GM21619 (cell line): ENCODE measurements around the gene DNAH17.

Experiments
- ATAC-seq: cut with Tn5 transposase; IDR thresholded peaks from one replicate; pipeline ENCODE4 v1.9.1; 2021; ENCODE audit not compliant: unreplicated experiment

The DNAH17 gene

DNA sequence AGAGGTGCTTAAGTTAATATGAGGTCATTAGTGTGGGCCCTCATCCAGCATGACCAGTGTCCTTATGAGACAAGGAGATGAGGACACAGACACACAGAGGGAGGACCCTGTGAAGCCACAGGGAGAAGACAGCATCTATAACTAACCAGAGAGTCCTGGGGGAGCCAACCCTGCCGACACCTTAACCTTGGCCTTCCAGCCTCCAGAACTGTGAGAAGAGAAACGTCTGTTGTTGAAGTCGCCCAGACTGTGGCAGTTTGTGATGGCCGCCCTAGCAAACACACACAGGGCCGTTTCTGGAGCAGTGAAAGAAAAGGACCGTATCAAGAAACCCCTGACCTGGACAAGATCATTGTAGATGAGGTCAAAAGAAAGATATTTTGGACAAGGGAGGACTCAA lies 26.7 kb downstream of the DNAH17 start:
- ATAC-seq = no peak

DNA sequence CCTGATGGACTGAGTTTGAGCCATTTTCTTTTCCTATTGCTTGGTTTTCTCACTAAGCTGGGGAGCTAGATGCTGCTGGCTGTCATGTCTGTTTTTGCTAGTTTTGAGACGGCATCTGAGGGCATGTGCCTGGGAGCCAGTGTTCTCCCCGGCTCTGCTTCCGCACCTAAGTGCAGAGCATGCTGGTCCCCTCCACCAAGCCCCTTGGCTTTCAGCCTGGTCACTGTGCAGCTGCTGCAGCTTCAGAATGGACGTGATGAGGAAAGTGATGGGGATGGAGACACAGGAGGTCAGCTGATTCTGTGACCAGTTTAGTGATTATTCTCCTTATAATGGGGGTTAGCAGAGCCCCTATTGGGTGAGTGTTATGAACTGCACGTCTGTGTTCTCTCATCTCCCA lies 28.5 kb downstream of the DNAH17 start:
- no peak for ATAC-seq

DNA sequence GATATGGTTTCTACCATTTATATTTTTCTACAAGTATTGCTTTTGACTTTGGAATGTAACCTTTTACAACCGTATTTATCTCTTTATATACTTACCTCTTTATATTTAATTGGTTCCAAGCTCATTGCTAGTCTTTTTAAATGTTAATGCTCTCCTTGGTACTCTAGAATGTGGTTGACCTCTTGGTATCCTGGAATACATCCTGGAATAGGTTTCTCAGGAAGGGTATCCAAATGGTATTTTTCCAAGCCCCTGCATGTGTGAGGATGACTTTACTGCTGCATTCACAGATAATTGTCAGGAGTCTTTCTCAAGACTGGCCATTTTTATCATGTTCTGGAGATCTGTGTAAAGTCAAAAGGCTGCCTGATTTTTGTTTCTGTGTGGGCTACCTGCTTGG lies 30.2 kb downstream of the DNAH17 start:
- no peak for ATAC-seq

DNA sequence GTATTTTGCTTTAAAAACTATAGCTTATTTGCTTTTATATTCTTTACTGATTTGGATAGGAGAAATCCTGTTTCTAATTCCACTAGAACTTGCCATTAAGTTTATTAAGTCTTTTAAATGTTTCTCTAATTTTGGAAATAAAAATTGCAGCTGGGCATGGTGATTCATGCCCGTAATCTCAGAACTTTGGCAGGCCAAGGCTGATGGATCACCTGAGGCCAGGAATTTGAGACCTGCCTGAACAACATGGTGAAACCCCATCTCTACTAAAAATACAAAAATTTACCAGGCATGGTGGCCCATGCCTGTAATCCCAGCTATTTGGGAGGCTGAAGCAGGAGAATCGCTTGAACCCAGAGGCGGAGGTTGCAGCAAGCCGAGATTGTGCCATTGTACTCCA lies 30.7 kb downstream of the DNAH17 start:
- no peak for ATAC-seq

DNA sequence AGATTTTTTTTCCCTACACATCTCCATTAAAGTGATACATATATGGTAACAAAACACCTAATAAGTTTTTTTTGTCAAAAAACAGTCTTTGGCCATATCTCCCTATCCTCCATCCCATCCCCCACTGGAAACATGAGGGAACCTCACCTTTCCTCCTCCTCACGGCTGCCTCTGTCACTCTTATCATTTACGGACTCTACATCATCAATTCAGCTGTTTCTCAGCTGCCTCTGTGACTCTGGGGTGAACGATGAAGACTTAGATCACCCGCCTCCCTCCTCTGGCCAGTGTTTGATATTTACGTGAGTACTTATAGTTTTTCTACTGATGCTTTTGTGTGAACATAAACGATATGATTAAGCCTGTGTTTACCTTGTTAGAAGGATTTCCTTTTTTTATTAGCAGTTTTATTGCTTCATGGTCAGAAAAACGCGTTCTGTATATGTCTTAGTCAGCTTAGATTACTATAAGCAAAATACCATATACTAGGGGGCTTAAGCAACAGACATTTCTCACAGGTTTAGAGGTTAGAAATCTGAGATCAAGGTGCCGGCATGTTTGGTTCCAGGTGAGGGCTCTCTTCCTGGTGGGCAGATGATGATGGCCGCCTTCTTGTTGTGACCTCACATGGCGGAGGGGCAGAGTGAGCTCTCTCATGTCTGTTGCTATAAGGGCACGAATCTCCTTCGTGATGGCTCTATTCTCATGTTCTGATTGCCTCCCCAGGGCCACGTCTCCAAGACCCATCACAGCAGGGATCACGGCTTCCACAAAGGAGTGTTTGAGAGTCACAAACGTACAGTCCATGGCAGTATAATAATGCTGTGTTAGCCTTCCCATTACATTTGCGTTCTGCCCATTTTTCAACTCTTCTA lies 32.1 kb downstream of the DNAH17 start:
- no peak for ATAC-seq

DNA sequence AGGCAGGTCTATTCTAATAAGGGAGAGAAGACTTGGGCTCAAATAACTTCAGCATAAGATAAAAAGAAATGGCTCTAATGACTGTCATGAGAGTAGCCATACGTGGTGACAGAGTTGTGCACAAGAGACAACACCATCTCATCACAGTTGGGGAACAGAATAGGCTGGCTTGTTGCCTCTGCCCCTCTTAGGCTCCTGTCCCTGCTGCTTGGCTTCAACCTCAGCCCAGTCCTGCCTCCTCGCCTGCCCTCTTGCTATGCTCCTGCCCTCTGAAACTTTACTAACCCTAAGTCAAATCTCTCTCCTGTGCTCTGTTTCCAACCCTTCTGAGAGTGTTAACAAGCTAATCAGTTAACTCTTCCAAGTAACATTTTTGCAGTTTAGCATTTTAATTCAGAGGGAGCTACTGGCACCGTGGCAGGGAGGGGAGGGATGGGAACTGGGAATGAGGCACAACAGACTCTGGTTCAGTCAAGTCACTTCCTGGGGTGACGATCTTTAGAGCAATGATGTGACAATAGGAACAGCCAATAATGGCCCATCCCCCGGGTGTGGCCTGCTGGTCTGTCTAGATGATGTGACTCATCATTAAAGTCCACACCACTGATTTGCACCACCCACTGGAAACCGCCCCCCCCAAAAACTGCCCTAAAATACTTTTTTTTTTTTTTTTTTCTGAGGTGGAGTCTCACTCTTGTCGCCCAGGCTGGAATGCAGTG lies 35.5 kb downstream of the DNAH17 start:
- no peak for ATAC-seq

DNA sequence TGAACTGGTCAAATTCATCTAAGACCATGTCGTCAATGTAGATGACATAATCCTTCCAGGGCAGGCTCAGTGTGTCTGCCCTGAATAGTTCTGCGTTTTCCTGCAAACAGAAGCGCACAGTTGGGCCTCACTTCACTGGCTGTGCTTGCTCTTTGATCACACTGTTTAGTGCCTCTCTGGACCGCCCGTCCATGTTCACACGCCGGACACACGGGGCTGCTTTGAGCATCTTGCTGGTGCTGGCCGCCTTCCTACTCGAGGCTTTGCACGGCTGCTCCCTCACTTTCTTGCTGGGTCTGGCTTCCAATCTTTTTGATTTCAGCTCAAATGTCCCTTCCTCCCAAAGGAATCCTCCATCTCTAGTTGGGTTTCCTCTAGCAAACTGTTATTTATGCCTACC lies 37.4 kb downstream of the DNAH17 start:
- ATAC-seq = no peak

DNA sequence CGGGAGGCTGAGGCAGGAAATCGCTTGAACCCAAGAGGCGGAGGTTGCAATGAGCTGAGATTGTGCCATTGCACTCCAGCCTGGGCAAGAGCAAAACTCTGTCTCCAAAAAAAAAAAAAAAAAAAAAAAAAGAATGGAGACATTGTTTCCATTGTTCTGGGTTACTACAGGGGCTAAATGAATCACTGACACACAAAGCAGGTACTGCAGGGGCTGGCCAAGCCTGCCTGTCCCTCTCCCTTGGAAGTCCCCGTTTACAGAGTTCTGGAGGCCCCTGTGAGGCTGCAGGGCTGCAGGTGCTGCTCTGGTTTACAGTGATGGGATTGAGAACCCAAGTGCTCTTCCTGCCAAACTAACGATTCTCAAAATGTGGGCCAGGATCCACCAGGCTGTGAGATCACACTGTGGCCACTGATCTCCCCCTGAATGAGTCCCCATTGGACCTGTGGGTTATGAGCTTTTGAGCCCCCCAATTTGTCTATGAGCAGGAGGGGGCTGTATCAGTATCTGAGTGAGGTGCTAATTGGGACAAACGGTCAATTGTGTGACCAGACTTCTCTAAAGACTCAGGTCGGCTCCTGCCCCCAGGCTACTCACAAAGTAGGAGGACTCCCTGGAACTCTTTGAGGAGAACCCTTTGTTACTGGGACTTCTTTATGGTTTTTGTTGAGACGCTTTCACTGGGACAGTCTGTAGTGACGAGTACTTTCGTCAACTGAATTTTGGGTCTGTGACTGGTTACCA lies 39.0 kb downstream of the DNAH17 start:
- ATAC-seq = no peak

DNA sequence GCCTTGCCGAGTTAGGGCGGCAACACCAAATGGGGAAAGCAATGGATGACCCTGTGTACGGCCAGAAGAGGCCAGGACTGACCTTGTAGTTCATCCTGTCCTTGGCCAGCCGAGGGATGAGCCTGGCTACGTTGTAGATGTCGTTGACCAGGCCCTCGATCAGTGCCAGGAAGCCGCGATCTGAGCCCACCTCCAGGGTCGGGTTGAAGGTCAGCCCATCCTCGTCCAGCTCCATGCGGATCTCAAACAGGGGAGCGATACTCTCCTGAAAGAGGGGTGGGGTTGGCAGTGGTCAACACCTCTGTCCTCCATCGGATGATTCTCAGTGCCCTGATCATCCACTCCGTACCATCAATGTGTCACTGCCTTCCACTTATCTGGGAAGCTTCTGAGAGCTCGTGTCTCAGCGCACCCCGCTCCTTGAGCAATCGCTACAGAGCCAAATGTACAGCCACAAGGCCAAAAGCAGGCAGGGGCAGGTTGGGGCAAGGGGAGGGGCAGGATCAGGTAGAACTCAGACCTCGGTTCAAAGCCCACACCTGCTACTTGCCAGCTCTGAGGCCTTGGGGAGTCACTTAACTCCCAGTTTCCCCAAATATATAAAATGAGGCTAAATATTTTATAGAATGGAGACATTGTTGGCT lies 39.9 kb downstream of the DNAH17 start:
- no peak for ATAC-seq

DNA sequence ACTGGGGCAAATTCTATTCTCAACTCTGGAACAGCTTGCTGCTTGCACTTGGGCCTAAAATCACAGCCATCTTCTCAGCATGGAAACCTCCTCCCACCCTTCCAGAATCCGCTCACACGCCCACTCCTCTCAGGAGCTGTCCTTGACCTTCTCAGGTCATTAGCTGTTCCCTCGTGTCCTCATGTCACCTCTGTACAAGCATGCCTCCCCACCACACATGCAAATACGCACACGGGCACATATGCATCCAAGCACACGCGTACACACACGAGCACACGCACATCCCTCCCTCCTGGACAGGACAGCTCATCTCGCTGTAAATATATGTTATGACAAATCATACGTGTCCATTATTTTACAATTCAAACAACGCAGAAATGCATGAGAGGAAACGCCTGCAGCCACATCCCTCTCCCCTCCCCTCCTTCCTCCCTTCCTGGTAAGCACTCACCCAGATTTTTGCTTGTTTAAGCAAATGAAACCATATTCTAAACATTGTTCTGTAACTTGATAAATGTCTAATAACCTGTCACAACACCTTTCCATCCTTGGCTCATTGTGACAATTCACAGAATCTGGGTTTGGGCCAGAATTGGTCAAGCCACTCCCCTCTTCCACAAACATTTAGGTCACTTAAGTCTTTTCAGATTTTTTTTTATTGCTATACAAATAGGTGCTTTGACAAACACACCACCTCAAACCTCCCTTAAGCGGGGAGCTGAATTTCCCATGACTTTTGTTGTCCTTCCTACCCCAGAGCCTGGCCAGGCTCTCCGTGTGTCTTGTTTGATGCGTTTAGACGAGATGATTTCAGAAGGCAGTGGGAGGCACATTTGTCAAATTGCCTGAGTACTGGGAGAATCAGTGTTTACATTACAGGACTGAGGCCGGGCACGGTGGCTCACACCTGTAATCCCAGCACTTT lies 41.7 kb downstream of the DNAH17 start:
- no peak for ATAC-seq

DNA sequence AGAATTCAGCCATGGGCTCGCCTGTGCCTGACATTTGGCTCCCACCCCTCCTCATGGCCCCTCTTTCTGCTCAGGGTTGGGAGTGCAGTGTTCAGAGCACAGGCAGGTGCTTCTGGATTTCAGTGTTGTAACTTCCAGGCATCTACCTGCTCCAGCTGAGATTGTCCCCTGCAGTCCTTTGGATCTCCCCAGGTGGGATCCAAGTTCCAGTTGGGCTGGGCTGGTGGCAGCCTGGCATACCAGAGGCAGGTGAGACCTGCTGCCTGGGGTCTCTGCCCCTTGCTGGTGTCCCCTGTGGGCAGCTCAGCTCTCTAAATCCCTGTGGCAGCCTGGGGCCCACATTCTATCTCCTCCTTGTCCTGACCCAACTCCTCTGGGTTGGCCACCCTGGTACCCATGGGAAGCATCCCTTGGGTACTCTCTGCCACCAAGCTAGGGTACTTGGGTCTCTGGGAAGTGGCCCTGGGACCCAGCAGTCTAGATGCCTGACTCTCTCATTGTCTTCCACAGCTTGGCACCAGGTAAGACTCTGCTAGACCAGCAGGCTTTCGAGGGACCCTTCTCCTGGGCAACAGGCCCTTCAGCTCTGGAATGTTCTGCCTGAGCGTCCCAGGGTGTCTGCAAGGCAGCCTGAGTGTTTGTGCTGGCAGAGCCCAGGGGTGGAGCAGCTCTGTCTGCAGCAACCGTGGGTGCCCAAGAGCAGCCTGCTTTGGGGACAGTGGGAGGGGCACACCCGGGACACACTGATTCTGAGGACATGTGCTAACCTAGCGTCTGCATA lies 42.5 kb downstream of the DNAH17 start:
- ATAC-seq = no peak

DNA sequence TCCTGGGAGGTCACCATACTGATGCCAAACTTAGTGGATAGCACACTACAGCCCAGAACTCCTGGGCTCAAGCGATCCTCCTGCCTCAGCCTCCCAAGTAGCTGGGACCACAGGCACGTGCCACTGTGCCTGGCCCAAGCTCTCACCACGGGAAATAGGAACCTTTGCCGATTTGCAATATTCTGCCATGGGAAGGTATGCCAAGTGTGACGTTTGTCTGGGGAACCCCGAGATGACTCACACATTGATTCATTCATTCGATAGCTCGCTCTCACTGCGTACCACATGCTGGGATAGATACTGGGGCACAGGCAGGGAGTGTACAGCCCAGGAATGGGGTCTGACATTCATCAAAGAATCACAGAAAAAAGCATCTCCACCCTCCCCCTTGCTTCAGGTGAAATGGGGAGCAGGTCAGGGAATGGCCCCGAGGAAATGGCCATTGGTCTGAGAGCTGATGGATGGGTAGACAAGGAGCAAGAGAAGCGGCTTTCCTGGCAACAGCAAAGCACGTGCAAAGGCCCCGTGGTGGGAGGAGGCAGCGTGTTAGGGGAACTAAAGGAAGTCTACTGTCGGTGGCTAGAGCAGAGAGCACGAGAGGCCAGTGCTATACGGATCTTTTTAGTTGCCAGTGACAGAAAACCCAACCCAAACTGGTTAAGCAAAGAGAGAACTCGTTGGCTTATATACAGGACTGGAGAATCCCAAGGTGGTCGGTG lies 44.1 kb downstream of the DNAH17 start:
- no peak for ATAC-seq

DNA sequence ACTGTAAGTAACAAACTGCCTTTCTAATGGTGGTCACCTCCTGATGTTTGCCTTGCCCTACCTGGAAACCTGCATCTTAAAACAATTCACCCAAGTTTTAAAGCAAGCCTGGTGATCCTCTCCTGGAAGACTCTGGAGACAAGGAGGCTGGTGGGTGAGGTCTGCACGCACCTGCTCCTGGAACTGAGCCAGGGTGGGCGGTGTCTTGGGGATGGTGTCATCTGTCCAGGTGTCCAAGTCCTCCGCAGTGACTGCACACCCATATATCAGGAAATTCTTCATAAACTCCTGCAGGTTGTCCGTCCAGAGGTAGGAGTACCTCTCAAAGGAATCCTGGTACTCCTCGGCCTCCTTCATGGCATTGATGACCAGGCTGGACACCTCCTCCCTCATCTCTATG lies 44.9 kb downstream of the DNAH17 start:
- no peak for ATAC-seq

DNA sequence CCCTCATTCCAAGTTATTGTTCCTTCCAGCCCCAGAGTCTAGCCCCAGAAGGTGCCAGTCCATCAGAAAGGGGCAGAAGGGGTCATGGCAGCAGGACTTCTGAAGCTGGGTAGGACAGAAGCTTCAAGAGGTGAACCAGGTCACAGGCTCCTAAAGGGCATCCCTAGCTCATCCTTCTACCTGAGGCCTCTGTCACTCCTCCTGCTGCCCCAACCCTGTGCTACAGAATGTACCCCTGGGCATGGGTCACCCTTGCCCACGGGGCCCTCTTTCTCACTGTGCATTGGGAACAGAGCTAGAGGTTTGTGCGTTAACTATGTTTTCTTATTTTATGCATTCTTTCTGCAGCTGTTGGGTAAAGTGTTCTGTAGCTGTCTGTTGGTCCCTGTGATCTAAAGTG lies 46.5 kb downstream of the DNAH17 start:
- no peak for ATAC-seq

DNA sequence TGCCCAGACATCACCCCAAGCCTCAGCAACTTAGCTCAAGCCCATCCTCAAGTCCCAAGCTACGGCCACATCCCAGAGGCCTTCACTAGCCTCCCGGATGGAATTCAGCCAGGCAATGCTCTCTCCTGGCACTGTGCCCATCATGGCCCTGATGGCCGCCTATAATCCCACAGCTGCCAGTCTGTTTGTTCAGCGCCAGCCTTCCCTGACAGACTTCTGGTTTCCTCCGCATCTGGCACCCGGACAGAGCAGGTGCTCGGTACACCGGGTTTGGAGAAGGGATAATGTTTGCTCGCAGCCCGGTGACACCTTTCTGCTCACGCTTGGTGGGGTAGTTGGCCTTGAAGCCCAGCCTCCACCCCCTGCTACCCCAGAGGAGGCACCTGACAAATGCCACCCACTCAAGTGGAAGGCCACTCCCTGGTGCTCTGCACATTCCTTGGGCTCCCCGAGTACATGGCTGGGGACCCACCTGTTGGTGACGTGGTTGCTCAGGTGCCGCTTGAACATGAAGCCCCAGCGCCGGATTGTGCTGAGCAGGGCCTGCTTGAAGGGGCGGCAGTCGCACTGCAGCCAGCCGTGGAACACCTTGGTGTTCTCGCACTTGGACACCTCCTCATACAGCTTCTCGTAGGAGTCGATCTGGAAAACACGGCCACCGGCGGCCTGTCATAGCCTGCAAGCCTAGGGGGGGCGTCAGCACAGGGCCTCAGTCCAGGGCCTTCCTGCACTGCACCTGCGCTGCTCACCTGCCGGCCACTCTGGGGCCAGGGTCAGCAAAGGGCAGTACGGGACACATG lies 47.1 kb downstream of the DNAH17 start:
- ATAC-seq = no peak

DNA sequence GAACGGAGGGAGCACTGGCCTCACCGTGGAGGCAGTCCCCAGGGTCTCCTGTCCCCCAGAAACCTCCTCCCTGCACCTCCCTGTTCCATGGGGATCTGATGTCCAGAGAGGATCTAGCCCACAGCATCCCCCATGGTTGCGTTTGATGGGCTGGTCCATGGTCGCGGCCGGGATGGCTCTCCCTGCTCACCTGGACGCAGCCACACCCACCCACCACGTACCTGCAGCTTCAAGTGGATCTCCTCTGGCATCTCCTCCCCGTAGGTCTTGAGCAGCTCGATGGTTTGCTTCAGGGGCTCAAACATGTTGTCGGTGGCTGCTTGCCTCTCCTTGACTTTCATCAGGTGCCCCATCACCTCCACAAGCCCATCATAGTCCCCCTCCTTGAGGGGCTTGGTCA lies 47.9 kb downstream of the DNAH17 start:
- ATAC-seq = no peak

DNA sequence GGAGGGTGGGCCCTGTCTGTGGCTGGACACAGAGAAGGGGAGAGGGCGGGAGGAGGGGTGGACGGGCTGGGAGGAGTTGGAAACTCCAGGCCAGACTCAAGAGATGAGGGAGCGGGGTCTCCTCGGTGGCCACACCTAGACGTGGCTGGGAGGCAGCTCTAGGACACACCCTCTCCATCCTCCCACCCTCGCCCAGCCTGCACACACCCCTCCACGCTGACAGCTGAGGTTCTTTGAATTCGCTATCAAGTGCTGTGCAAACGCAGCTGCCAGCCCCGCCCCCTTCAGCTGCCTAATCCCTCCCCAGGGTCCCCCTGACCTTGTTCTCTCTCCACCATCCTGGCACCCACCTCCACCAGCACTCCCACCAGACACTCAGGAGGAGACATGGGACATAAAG lies 48.7 kb downstream of the DNAH17 start:
- no peak for ATAC-seq

DNA sequence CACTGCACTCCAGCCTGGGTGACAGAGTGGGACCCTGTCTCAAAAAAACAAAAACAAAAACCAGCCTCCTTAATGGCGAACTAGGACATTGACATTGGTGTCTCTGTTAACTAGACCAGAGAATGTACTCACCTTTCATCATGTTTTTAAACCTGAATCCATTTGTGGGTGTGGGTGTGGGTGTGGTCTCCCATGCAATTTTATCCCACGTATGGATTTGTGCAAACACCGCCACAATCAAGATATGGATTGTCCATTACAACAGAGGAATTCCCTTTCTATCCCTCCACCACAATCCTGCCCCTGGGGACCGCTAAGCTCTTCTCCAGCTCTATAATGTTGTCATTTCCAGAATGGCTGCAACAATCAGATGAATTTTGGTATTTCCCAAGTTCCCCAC lies 49.9 kb downstream of the DNAH17 start:
- no peak for ATAC-seq
